ENCODE results near the gene ARHGAP10.
A peak's percentile ranks its signal among the peaks of the same experiment; 100 is the strongest.

ARHGAP10 gene, protein sequence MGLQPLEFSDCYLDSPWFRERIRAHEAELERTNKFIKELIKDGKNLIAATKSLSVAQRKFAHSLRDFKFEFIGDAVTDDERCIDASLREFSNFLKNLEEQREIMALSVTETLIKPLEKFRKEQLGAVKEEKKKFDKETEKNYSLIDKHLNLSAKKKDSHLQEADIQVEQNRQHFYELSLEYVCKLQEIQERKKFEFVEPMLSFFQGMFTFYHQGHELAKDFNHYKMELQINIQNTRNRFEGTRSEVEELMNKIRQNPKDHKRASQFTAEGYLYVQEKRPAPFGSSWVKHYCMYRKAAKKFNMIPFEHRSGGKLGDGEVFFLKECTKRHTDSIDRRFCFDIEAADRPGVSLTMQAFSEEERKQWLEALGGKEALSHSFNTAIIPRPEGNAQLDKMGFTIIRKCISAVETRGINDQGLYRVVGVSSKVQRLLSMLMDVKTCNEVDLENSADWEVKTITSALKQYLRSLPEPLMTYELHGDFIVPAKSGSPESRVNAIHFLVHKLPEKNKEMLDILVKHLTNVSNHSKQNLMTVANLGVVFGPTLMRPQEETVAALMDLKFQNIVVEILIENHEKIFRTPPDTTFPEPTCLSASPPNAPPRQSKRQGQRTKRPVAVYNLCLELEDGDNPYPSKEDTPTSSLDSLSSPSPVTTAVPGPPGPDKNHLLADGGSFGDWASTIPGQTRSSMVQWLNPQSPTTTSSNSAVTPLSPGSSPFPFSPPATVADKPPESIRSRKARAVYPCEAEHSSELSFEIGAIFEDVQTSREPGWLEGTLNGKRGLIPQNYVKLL

DNA sequence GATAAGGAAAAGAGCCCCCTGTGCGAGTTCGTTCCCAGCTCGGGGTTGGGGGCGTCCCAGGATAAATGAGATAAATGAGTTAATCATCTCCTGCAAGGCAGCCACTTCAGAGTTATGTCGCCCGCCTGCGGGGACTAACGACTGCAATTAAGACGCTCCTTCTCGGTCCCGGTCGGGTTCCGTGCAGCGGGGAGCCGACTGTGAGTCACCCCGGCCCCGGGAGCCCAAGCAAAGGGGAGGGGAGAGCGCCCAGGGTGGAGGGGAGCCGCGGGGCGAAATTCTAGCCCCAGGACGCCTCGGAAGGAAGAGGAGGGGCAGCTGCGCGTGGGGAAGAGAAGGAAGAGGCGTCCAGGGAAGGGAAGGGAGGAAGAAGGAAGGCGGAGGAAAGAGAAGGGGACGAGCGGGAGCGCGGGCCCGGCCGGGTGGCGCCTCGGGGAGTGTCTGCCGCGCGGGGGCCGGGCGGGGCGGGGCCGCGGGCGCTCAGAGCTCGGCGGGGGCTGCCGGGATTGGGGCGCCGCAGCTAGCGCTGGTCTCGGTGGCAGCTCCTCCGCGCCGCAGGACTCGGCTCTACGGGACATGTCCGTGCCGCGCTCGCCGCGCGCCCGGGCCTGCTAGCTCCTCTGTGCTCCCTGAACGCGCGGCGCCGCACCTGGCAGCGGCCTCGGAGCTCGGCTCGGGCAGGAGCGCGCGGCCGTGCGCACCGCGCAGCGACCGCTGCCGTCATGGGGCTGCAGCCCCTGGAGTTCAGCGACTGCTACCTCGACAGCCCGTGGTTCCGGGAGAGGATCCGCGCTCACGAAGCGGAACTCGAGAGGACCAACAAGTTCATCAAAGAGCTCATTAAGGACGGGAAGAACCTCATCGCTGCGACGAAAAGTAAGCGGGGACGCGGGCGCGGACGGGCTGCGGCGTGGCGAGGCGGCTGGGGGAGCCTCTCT lies at the start of gene ARHGAP10:
ARHGAP10 (plus strand) TSS at position 509 of the 938 bp plus-strand sequence; CDS start at position 723, 214 bp downstream.
- DNase-seq (ENCODE audit: extremely low spot score), result peak; percentile 79
- ChIA-PET CTCF (interaction anchor here (0.7 to 4.1 kb wide), 15 partner anchors 9 to 135 kb away, joined by 3 to 31 read pairs (median 4); no protein-coding TSS in a partner anchor), POLR2A (interaction anchor here (0.8 to 1.1 kb wide), 2 partner anchors 10 to 48 kb away, joined by 3 read pairs; partner anchors contain the start of gene PRMT9)
- TF ChIP-seq, protein P1, sequence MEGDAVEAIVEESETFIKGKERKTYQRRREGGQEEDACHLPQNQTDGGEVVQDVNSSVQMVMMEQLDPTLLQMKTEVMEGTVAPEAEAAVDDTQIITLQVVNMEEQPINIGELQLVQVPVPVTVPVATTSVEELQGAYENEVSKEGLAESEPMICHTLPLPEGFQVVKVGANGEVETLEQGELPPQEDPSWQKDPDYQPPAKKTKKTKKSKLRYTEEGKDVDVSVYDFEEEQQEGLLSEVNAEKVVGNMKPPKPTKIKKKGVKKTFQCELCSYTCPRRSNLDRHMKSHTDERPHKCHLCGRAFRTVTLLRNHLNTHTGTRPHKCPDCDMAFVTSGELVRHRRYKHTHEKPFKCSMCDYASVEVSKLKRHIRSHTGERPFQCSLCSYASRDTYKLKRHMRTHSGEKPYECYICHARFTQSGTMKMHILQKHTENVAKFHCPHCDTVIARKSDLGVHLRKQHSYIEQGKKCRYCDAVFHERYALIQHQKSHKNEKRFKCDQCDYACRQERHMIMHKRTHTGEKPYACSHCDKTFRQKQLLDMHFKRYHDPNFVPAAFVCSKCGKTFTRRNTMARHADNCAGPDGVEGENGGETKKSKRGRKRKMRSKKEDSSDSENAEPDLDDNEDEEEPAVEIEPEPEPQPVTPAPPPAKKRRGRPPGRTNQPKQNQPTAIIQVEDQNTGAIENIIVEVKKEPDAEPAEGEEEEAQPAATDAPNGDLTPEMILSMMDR (IDR thresholded peaks at IDR 0.05; ENCODE audit: control extremely low read depth, extremely low read depth, low read depth, missing control alignments), result no peak

DNA sequence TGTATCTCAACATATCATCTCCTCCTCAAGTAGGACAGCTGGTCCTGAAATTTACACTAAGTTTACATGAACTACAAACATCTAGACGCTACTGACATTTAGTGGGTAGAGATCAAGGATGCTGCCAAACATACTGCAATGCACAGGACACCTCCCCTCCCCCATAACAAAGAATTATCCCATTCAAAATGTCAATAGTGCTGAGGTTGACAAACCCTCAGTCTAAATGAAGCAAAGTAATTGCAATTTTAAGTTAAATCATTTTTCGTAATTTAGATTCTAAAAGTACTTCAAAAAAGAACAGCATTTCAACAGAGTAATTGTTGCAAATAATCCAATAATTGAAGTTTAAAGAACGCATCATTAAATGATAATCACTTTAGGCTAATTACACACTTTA lies 49.1 kb upstream of the ARHGAP10 start:
- POLR2A ChIA-PET, result no interaction called here
- DNase-seq (ENCODE audit: extremely low spot score), result no peak
- TF ChIP-seq, protein P1 (IDR thresholded peaks at IDR 0.05; ENCODE audit: control extremely low read depth, extremely low read depth, low read depth, missing control alignments), result no peak
- CTCF ChIA-PET, result interaction anchor here (1.5 to 8.4 kb wide), 2 partner anchors 158 to 183 kb away, joined by 3 to 66 read pairs; no protein-coding TSS in a partner anchor

DNA sequence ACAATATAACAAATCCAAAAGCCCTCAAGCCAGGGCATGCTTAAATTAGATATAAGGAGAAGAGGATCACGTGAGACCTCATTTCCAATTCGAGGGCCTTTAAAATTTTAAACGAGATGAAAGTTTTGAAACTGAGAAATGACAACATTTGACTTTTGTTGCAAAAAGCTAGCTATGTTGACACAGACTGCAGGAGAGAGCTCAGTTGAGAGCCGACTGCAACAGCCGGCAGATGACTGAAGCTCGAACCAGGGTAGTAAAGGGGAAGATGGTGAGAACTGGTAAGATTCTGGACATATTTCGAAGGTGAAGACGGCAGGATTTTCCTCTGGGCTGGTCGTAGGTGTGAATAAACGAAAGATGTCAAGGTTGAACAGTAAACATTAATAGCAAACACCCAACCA lies 48.7 kb upstream of the ARHGAP10 start:
- DNase-seq (ENCODE audit: extremely low spot score), result peak; percentile 27
- TF ChIP-seq, protein P1 (IDR thresholded peaks at IDR 0.05; ENCODE audit: control extremely low read depth, extremely low read depth, low read depth, missing control alignments), result no peak
- CTCF ChIA-PET, result interaction anchor here (1.1 to 8.4 kb wide), 6 partner anchors 10 to 182 kb away, joined by 3 to 66 read pairs (median 7); no protein-coding TSS in a partner anchor
- POLR2A ChIA-PET, result no interaction called here

DNA sequence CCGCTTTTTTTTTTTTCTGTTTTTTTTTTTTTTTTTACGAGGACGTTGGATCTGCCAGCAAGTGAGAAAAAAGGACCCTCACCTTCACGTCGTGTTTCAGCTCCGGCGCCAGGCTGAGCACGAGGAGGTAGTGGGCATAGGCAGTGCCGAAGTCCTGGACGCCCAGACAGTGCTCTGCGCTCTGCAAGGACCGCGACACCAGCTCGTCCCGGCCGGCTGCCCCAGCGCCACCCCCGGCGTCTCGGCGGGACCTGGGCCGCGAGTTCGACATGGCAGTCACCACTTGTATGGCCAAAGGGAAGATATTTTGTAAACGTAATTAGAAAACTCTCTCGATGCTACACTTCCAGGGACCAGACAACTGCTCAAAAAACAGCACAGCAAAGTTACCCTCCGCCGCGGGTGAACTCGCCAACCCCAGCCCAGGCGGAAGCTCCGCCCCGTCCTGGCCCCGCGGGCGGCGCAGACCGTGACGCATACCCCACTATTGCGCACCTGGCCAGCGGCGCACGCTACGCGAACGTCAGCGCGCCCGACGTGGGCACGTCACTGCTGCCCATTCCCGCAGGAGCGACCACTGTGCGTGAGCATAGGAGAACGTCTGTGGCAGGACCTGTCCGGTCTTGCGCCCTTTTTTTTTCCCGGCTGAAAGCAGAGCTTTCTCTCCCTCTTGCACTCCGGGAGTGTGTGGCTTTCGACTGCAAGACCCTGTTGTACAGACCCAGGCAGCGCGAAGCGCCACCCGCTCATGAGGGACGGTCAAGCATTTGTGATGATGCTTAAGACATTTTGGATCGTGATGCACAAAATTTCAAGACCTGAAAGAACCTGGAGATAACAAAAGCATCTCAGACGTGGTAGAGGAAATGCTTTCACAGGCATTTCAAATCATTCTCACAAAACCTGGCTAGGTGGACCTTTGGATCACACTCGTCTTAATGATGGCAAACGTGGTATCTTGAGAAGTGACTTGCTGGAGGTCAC lies 47.9 kb upstream of the ARHGAP10 start, which contains the start of gene PRMT9:
PRMT9 (minus strand) TSS at position 447 of the 984 bp plus-strand sequence; CDS start at position 271, 176 bp downstream.
- DNase-seq (ENCODE audit: extremely low spot score), result peak; percentile 97
- ChIA-PET POLR2A (interaction anchor here (0.5 to 1.2 kb wide), 5 partner anchors 40 to 259 kb away, joined by 3 to 4 read pairs (median 3); partner anchors contain the start of genes ARHGAP10 and TMEM184C), CTCF (interaction anchor here (0.8 to 8.4 kb wide), 8 partner anchors 9 to 182 kb away, joined by 3 to 66 read pairs (median 5); no protein-coding TSS in a partner anchor)
- TF ChIP-seq, protein P1 (IDR thresholded peaks at IDR 0.05; ENCODE audit: control extremely low read depth, extremely low read depth, low read depth, missing control alignments), result no peak

DNA sequence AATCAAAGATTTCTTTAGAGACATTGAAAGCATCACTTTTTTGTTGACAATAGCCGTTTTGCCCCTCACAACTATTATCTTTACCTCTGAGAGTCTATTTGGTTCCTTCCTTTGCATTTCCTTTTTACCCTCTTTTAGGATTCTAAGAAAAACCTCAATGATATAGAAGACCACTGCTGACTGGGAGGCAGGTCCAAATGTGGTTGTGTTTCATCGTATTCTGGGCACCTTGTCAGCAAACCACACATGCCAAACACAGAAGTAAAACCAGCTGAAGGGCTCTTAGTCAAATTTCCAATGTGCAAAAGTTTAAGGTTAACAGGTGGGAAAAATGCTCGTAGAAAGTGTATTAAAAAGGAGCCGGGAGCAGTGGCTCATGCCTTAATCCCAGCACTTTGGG lies 42.8 kb upstream of the ARHGAP10 start:
- DNase-seq (ENCODE audit: extremely low spot score), result no peak
- TF ChIP-seq, protein P1 (IDR thresholded peaks at IDR 0.05; ENCODE audit: control extremely low read depth, extremely low read depth, low read depth, missing control alignments), result no peak
- CTCF ChIA-PET, result interaction anchor here (8.4 kb wide), 1 partner anchor 177 kb away, joined by 66 read pairs; no protein-coding TSS in a partner anchor
- POLR2A ChIA-PET, result no interaction called here

All from GM10248 (cell line).